Left lung (tissue), 10 donors: ENCODE data around the gene GNPDA1. TPM values are rescaled to one million over a fixed set of nuclear protein-coding genes. Genes with fewer than 3 reads are reported as not detected.
"Not testable (repeated sequence)": the region's sequence is repeated elsewhere in the genome, so short reads cannot be mapped to it uniquely, and the experiment has no call there.

Source experiments
- ATAC-seq: fragments of 200-7000 bp; cut with Tn5 transposase; one replicate; pipeline ENCODE4 v1.9.1; 2020; ENCODE audit warnings: moderate library complexity
- DNase-seq, 4 donors: peaks; one replicate each; pipeline ENCODE4 v3.0.0-alpha.2; 2013 to 2020
- H3K27ac ChIP-seq, 2 donors: fragments of 200-600 bp; sonication (generic) in 1 of 2; one replicate each; pipeline versions ENCODE4 v1.5.0 to v1.8.0; 2020 to 2021
- H3K27me3 ChIP-seq, 2 donors: fragments of 200-600 bp; sonication (generic) in 1 of 2; one replicate each; pipeline versions ENCODE4 v1.5.0 to v1.8.0; 2020 to 2021
- H3K36me3 ChIP-seq, 2 donors: fragments of 200-600 bp; sonication (generic) in 1 of 2; one replicate each; pipeline versions ENCODE4 v1.5.0 to v1.8.0; 2020 to 2021
- H3K4me1 ChIP-seq, 2 donors: fragments of 200-600 bp; one replicate each; pipeline ENCODE4 v1.8.0; 2021
- H3K4me3 ChIP-seq, 2 donors: fragments of 200-600 bp; sonication (generic) in 1 of 2; one replicate each; pipeline versions ENCODE4 v1.5.0 to v1.8.0; 2020 to 2021; ENCODE audit warnings: mild to moderate bottlenecking in 1 of 2
- H3K9me3 ChIP-seq, 2 donors: fragments of 200-600 bp; sonication (generic) in 1 of 2; one replicate each; pipeline versions ENCODE4 v1.5.0 to v1.8.0; 2020 to 2021
- intact Hi-C, 2 donors: fragments of 100-400 bp; cut with DNase I; formaldehyde crosslinking; loops; one replicate each; pipeline versions ENCODE4 v1.11.2 to v1.14.2; 2022
- polyA plus RNA-seq, 6 donors: library from polyadenylated mRNA; unstranded; fragments of 120-200 nt; gene quantifications; one replicate each; pipeline ENCODE4 v1.2.1, GENCODE V29; 2013; ENCODE audit not compliant: insufficient read length in 6 of 6
- total RNA-seq, 2 donors: library from RNA; stranded (reverse); fragmentation: NEBNext Ultra II Directional; extraction: Animal tissue kit (Norgen Biotek cat#: 25700); gene quantifications; one replicate each; pipeline ENCODE4 v1.2.1, GENCODE V29; 2021
- TF ChIP-seq, protein P1 (sequence below), 2 donors: fragments of 200-600 bp; sonication (generic) in 1 of 2; IDR thresholded peaks; one replicate each; pipeline versions ENCODE4 v1.5.0 to v1.8.0; 2021; ENCODE audit warnings: antibody characterized with exemption in 2 of 2
- donor health status: DM: no; HTN: yes; CAD: no.
- donor health status: DM: no; HTN: no; CAD: no.

The GNPDA1 gene
- total and polyA plus RNA-seq, 8 donors, result 40.2 to 54.6 (median 42.9) TPM

GRCh38 chr5:142034994-142035393 lies 22.2 kb upstream of the GNPDA1 start:
- Histone ChIP-seq H3K27me3 (no peaks in the 10 kb centered on the region), H3K9me3 (no peaks in the 10 kb centered on the region), H3K27ac (no peak overlapping the region), H3K4me1 (no peaks in the 10 kb centered on the region), H3K36me3 (no peaks in the 10 kb centered on the region), H3K4me3 (no peak overlapping the region)
- DNase-seq (no peak), ATAC-seq (no peak)
- intact Hi-C loops, result no loop called here
- TF ChIP-seq, protein P1, sequence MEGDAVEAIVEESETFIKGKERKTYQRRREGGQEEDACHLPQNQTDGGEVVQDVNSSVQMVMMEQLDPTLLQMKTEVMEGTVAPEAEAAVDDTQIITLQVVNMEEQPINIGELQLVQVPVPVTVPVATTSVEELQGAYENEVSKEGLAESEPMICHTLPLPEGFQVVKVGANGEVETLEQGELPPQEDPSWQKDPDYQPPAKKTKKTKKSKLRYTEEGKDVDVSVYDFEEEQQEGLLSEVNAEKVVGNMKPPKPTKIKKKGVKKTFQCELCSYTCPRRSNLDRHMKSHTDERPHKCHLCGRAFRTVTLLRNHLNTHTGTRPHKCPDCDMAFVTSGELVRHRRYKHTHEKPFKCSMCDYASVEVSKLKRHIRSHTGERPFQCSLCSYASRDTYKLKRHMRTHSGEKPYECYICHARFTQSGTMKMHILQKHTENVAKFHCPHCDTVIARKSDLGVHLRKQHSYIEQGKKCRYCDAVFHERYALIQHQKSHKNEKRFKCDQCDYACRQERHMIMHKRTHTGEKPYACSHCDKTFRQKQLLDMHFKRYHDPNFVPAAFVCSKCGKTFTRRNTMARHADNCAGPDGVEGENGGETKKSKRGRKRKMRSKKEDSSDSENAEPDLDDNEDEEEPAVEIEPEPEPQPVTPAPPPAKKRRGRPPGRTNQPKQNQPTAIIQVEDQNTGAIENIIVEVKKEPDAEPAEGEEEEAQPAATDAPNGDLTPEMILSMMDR (IDR thresholded peaks at IDR 0.05), result no peak

DNA sequence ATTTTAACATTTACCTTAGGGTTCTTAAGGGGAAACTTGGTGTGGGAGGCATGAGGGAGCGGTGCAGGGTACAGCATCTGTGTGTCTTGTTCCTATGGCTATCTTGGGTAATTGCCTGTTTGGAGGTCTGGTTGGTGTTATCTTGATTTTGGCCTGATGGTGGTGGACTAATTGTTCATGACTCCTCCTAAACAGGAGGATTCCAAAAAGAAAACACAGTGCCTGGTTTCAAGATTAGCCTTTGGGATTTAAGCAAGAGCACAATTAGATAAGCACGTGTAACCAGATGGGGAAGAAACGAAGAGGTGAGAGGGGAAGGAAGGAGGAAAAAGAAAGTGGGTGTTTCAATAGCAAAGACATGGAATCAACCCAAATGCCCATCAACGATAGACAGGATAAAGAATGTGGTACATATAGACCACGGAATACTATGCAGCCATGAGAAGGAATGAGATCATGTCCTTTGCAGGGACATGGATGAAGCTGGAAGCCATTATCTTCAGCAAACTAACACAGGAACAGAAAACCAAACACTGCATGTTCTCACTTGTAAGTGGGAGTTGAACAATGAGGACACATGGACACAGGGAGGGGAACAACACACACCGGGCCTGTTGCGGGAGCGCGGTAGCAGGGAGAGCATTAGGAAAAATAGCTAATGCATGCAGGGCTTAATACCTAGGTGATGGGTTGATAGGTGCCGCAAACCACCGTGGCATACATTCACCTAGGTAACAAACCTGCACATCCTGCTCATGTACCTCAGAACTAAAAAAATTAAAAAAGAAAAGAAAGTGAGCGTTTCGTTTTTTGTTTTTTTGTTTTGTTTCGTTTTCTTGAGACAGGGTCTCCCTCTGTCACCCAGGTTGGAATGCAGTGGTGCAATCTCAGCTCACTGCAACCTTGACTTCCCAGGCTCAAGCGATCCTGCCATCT lies 21.1 kb upstream of the GNPDA1 start:
- ATAC-seq, DNase-seq, H3K36me3 ChIP-seq, H3K4me1 ChIP-seq, H3K4me3 ChIP-seq, intact Hi-C loops, H3K27ac ChIP-seq, H3K9me3 ChIP-seq, H3K27me3 ChIP-seq: not testable (repeated sequence)

- TF ChIP-seq, protein P1 (IDR thresholded peaks at IDR 0.05), result no peak
- no peaks in the 10 kb centered on the region for H3K36me3 ChIP-seq
- no peak for DNase-seq
- H3K4me3 ChIP-seq, result no peak overlapping the region
- no peaks in the 10 kb centered on the region for H3K9me3 ChIP-seq
- H3K27me3 ChIP-seq, result no peaks in the 10 kb centered on the region
- intact Hi-C loops, result no loop called here
- ATAC-seq, result peak; percentile 27
- H3K4me1 ChIP-seq, result no peaks in the 10 kb centered on the region
- H3K27ac ChIP-seq, result no peak overlapping the region
Observed at GRCh38 chr5:142032747-142033631, 20.2 kb upstream of the GNPDA1 start.

GRCh38 chr5:142032150-142032549 lies 19.3 kb upstream of the GNPDA1 start:
- no peaks in the 10 kb centered on the region for H3K27me3 ChIP-seq
- no peak overlapping the region for H3K27ac ChIP-seq
- DNase-seq (no peak), ATAC-seq (no peak)
- no peaks in the 10 kb centered on the region for H3K4me1 ChIP-seq
- no peaks in the 10 kb centered on the region for H3K9me3 ChIP-seq
- TF ChIP-seq, protein P1 (IDR thresholded peaks at IDR 0.05), result no peak
- H3K36me3 ChIP-seq, result no peaks in the 10 kb centered on the region
- H3K4me3 ChIP-seq, result no peak overlapping the region
- intact Hi-C loops, result no loop called here

DNA sequence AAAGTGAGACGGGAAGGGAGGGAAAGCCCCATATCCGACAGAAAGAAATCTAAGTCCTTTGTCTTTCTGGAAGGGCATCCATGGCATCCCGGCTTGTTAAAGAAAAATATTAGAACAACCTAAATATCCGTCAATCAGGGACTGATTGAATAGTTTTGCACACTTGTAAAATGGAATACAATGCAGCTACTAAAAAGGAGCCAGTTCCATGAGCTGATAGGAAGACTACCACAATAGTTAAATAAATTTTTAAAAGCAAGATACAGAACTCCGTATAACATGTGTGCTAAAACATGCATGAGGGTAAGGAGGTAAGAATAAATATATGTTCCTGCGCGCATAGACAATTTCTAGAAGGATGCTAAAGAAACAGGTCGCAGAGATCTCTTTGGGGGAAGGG lies 12.8 kb upstream of the GNPDA1 start:
- Histone ChIP-seq H3K27ac (peak overlapping the region in 1 of 2 donors; percentile 84), H3K4me1 (peaks cover 0 to 11% of the 10 kb centered on the region in 2 donors), H3K4me3 (peak overlapping the region in 1 of 2 donors; percentile 33), H3K9me3 (peaks cover 0 to under 1% of the 10 kb centered on the region in 2 donors), H3K36me3 (no peaks in the 10 kb centered on the region), H3K27me3 (no peaks in the 10 kb centered on the region)
- DNase-seq (no peak), ATAC-seq (no peak)
- intact Hi-C loops, result no loop called here
- TF ChIP-seq, protein P1 (IDR thresholded peaks at IDR 0.05), result no peak
